Cardiac muscle cell (in vitro differentiated cells and primary cell): Measurements from ENCODE around the gene SGMS1. TPM values are rescaled to one million over a fixed set of nuclear protein-coding genes. Genes with fewer than 3 reads are reported as not detected.

Source experiments
- DNase-seq, 2 donors: peaks; one replicate each; pipeline versions ENCODE4 v3.0.0 to v3.0.0-alpha.2; 2010 to 2017; ENCODE audit warnings: low read depth in 1 of 2, low spot score in 1 of 2
- H3K27ac ChIP-seq: fragments of 200-600 bp; sonication (generic); 2 replicates; pipeline ENCODE4 v1.5.1; 2016
- H3K27me3 ChIP-seq: fragments of 200-600 bp; sonication (generic); 2 replicates; pipeline ENCODE4 v1.6.0; 2016; ENCODE audit warnings: control low read depth
- H3K36me3 ChIP-seq: fragments of 200-600 bp; sonication (generic); 2 replicates; pipeline ENCODE4 v1.5.1; 2016; ENCODE audit warnings: control low read depth
- H3K4me1 ChIP-seq: fragments of 200-600 bp; sonication (generic); 2 replicates; pipeline ENCODE4 v1.8.1; 2017; ENCODE audit warnings: low read depth, mild to moderate bottlenecking, mixed run types
- H3K4me3 ChIP-seq: fragments of 200-600 bp; sonication (generic); 2 replicates; pipeline ENCODE4 v1.5.1; 2016; ENCODE audit warnings: mild to moderate bottlenecking
- H3K9me3 ChIP-seq: fragments of 200-600 bp; sonication (generic); 2 replicates; pipeline ENCODE4 v1.5.1; 2017; ENCODE audit warnings: low read depth, mild to moderate bottlenecking, control low read depth
- polyA plus RNA-seq: library from polyadenylated mRNA; unstranded; fragments of >200 nt; fragmentation: Nextera tagmentation; extraction: Ambion mirVana; gene quantifications from 2 replicates; pipeline ENCODE4 v1.2.1, GENCODE V29; 2016
- total RNA-seq: library from RNA; depleted of rRNA; stranded (reverse); fragments of >200 nt; gene quantifications from 2 replicates; pipeline ENCODE4 v1.2.3, GENCODE V29; 2016
- TF ChIP-seq, protein P1 (sequence below): IDR thresholded peaks from 2 replicates; pipeline ENCODE4 v1.5.1; 2012; ENCODE audit warnings: low read depth, mild to moderate bottlenecking, low read length

Gene SGMS1
- total and polyA plus RNA-seq, 2 experiments from 2014 or later = 12.1 to 41.6 TPM

DNA sequence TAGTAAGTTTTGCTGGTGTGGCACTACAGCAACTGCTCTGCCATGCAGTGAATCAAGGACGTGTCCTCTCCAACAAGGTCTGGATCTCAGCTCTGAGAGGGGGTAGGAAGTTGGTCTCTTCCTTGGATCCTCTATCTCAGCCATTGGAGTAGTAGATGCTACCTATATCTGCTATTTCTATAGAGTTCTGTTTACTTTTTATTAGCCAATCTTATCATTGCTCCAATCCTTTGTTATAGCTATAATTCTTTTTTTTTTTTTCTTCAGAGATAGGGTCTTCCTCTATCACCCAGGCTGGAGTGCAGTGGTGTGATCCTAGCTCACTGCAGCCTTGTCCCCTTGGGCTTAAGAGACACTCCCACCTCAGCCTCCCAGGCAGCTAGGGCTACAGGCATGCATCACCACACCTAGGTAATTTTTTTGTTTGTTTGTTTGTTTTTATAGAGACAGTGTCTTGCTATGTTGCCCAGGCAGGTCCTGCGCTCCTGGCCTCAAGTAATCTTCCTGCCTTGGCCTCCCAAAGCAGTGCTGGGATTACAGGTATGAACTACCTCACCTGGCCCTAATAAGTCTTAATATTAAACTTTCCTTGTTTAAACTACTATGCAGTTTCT lies 217.2 kb downstream of the SGMS1 start:
- no peaks in the 10 kb centered on the region for H3K36me3 ChIP-seq
- TF ChIP-seq, protein P1, sequence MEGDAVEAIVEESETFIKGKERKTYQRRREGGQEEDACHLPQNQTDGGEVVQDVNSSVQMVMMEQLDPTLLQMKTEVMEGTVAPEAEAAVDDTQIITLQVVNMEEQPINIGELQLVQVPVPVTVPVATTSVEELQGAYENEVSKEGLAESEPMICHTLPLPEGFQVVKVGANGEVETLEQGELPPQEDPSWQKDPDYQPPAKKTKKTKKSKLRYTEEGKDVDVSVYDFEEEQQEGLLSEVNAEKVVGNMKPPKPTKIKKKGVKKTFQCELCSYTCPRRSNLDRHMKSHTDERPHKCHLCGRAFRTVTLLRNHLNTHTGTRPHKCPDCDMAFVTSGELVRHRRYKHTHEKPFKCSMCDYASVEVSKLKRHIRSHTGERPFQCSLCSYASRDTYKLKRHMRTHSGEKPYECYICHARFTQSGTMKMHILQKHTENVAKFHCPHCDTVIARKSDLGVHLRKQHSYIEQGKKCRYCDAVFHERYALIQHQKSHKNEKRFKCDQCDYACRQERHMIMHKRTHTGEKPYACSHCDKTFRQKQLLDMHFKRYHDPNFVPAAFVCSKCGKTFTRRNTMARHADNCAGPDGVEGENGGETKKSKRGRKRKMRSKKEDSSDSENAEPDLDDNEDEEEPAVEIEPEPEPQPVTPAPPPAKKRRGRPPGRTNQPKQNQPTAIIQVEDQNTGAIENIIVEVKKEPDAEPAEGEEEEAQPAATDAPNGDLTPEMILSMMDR = no peak
- no peaks in the 10 kb centered on the region for H3K9me3 ChIP-seq
- H3K4me1 ChIP-seq = no peaks in the 10 kb centered on the region
- no peak overlapping the region for H3K4me3 ChIP-seq
- no peak overlapping the region for H3K27ac ChIP-seq
- no peak for DNase-seq
- peaks cover 10% of the 10 kb centered on the region for H3K27me3 ChIP-seq

DNA sequence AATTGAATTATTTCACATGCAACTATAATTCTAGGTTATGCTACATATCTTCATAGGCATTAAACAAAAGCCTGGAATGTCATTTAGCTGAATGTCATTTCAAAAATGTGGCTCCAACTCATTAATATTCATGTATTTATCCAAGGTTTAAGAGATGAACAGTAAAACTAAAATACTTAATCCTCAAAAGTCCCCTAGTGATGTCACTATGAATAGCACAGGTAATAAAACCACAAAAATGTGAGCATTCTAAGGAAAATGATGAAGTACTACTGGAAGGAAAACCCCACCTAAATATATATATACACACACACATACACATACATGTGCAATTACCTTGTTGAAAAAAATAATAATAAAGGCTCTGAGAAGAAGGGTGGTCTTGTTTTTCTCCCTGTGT lies 218.0 kb downstream of the SGMS1 start:
- H3K4me1 ChIP-seq = no peaks in the 10 kb centered on the region

DNA sequence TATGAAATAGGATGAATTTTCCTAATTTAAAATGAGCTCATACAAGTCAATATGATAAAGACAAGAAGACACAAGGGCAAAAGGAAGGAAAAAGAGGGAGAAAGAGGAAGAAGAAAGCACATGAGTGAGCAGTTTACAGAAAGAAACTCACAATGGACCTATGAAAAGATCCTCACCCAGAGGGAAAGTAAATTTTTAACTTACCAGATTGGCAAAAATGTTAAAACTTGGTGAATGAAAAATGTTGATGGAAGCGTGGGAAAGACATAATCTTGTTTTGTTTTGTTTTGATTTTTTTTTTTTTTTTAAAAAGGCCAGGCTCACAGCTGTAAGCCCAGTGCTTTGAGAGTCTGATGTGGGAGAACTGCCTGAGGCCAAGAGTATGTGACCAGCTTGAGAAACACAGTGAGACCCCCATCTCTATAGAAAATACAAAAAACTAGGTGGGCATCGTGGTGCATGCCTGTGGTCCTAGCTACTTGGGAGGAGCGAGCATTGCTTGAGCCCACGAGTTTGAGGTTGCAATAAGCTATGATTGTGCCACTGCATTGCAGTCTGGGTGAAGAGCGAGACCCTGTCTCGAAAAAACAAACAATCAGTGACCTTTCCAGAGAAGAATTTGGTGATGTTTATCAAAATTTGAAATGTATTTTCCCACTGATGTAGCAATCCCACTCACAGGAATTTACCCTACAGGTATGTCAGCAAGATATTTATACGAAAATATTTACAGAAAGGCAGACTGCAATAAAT lies 219.6 kb downstream of the SGMS1 start:
- no peak overlapping the region for H3K4me3 ChIP-seq
- no peaks in the 10 kb centered on the region for H3K36me3 ChIP-seq
- TF ChIP-seq, protein P1 = no peak
- no peak overlapping the region for H3K27ac ChIP-seq
- no peak for DNase-seq
- H3K27me3 ChIP-seq = no peaks in the 10 kb centered on the region
- no peaks in the 10 kb centered on the region for H3K9me3 ChIP-seq
- no peaks in the 10 kb centered on the region for H3K4me1 ChIP-seq

More for the DNA sequence above, 218.0 kb downstream of the SGMS1 start:
- Histone ChIP-seq H3K36me3 (no peaks in the 10 kb centered on the region), H3K27me3 (peaks cover 8% of the 10 kb centered on the region), H3K4me3 (no peak overlapping the region), H3K9me3 (no peaks in the 10 kb centered on the region), H3K27ac (no peak overlapping the region)
- TF ChIP-seq, protein P1 = no peak
- DNase-seq = no peak

DNA sequence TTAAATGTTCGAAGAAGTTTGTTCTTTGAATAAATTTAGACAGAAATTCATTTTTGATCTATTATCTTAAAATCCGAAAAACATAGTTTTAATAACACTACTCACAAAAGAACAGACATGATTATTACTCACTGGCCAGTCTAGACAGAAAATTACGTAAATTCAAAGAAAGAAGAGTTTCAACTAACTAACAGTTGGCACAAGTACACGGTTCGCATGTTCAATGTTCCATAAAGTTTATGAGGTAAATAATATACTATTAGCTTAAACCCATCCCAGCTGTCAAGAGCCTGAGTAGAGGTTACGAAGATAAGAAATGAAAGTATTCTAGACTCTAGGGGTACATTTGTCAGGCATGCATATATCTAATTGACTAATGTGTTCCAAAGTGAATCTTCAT lies 220.7 kb downstream of the SGMS1 start:
- Histone ChIP-seq H3K9me3 (no peaks in the 10 kb centered on the region), H3K4me3 (no peak overlapping the region), H3K4me1 (peaks cover 9% of the 10 kb centered on the region), H3K27ac (no peak overlapping the region), H3K27me3 (no peaks in the 10 kb centered on the region), H3K36me3 (no peaks in the 10 kb centered on the region)
- no peak for DNase-seq
- TF ChIP-seq, protein P1 = no peak

DNA sequence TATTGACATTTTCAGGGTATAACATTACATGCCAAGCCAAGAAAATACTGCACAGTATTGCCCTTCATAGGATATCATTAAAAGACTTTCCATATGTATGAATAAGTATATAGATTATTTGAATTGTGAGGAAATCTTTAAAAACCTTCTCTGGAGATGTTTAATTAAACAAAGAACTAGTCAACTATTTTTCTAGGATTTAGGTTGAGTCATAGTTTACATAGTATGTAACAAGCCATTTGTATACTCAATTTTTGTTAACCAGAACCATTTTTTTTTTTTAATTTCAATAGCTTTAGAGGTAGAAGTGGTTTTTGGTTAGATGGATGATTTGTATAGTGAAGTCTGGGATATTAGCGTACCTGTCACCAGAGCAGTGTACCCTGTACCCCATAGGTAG lies 221.3 kb downstream of the SGMS1 start:
- H3K4me1 ChIP-seq = peaks cover 9% of the 10 kb centered on the region
- no peak overlapping the region for H3K4me3 ChIP-seq
- H3K27me3 ChIP-seq = no peaks in the 10 kb centered on the region
- TF ChIP-seq, protein P1 = no peak
- no peaks in the 10 kb centered on the region for H3K9me3 ChIP-seq
- DNase-seq = no peak
- H3K36me3 ChIP-seq = no peaks in the 10 kb centered on the region
- H3K27ac ChIP-seq = no peak overlapping the region
